SK-N-SH (cell line): ENCODE measurements around the gene CATSPERD.

Experiments
- CTCF ChIP-seq: fragments of 200-600 bp; sonication (generic); IDR thresholded peaks from 2 replicates; pipeline ENCODE4 v1.6.1; 2017; ENCODE audit warnings: antibody characterized with exemption, mild to moderate bottlenecking, moderate library complexity
- EP300 ChIP-seq, 2 experiments: IDR thresholded peaks; 2 replicates each; pipeline versions ENCODE4 v1.4.0 to v1.6.1; 2012; ENCODE audit warnings: borderline replicate concordance in 1 of 2, low read depth in 1 of 2, low read length in 1 of 2
- FOXM1 ChIP-seq: IDR thresholded peaks from 2 replicates; pipeline ENCODE4 v1.4.0; 2012; ENCODE audit warnings: low read depth, mild to moderate bottlenecking
- GABPA ChIP-seq: IDR thresholded peaks from 2 replicates; pipeline ENCODE4 v1.4.0; 2012; ENCODE audit warnings: low read depth, mild to moderate bottlenecking
- MAX ChIP-seq: IDR thresholded peaks from 2 replicates; pipeline ENCODE4 v1.4.0; 2012; ENCODE audit warnings: low read depth
- MXI1 ChIP-seq: IDR thresholded peaks from 2 replicates; pipeline ENCODE4 v1.6.1; 2012; ENCODE audit warnings: mild to moderate bottlenecking, low read depth, low read length, improper control_type of control experiment
- POLR2AphosphoS5 ChIP-seq: IDR thresholded peaks from 2 replicates; pipeline ENCODE4 v1.6.1; 2012; ENCODE audit warnings: low read depth, low read length
- REST ChIP-seq: IDR thresholded peaks from 2 replicates; pipeline ENCODE4 v1.6.1; 2012; ENCODE audit warnings: mild to moderate bottlenecking, low read depth, low read length, moderate library complexity
- RFX5 ChIP-seq: IDR thresholded peaks from 2 replicates; pipeline ENCODE4 v1.6.1; 2012; ENCODE audit warnings: mild to moderate bottlenecking, improper control_type of control experiment, low read length
- RXRA ChIP-seq: IDR thresholded peaks from 2 replicates; pipeline ENCODE4 v1.4.0; 2012; ENCODE audit warnings: low read depth, mild to moderate bottlenecking, borderline replicate concordance
- SMC3 ChIP-seq: IDR thresholded peaks from 2 replicates; pipeline ENCODE4 v1.6.1; 2012; ENCODE audit warnings: low read depth, low read length, improper control_type of control experiment
- TAF1 ChIP-seq: IDR thresholded peaks from 2 replicates; pipeline ENCODE4 v1.6.1; 2012; ENCODE audit warnings: low read depth, mild to moderate bottlenecking, low read length, moderate library complexity, borderline replicate concordance
- YY1 ChIP-seq: IDR thresholded peaks from 2 replicates; pipeline ENCODE4 v1.4.0; 2012; ENCODE audit warnings: low read depth, mild to moderate bottlenecking
- ZBTB33 ChIP-seq: IDR thresholded peaks from 2 replicates; pipeline ENCODE4 v1.4.0; 2012; ENCODE audit warnings: low read depth, borderline replicate concordance

- TF ChIP-seq RFX5 (no peak), MAX (no peak), CTCF (no peak), GABPA (no peak), FOXM1 (no peak), REST (no peak), YY1 (no peak), TAF1 (no peak), SMC3 (no peak), RXRA (no peak), EP300 (IDR thresholded peaks at IDR 0.05; ENCODE audit: borderline replicate concordance in 1 of 2, low read depth in 1 of 2, low read length in 1 of 2) (no peak), ZBTB33 (no peak), POLR2AphosphoS5 (no peak), MXI1 (no peak)
Observed at GRCh38 chr19:5711025-5711424, 9.4 kb upstream of the CATSPERD start.
